HCT116 (cell line): ENCODE results near the gene TIAM2. TPM values are rescaled to one million over a fixed set of nuclear protein-coding genes. Genes with fewer than 3 reads are reported as not detected.

ENCODE experiments used
- ATAC-seq: fragments of 200-7000 bp; cut with Tn5 transposase; 2 replicates; pipeline ENCODE4 v1.9.1; 2020; ENCODE audit warnings: mild to moderate bottlenecking, moderate library complexity
- BruUV-seq: library from RNA; stranded (reverse); fragments of 400-500 nt; replicated peaks from 2 replicates; lab custom pipeline; 2021; lab: Mats Ljungman, UMichigan
- CTCF ChIA-PET: fragments of 300-600 bp; sonication (Branson Sonifier 250); formaldehyde crosslinking; loops from one replicate; lab custom pipeline; 2021; ENCODE audit warnings: antibody characterized with exemption; lab: Charles Lee
- POLR2A ChIA-PET: fragments of 300-600, 350-600 bp; sonication (Branson Sonifier 250); formaldehyde crosslinking; loops from one replicate; lab custom pipeline; 2021; ENCODE audit warnings: antibody characterized with exemption; lab: Charles Lee
- RAD21 ChIA-PET, 2 experiments: fragments of 300-600 bp; sonication (Branson Sonifier 250); formaldehyde crosslinking; loops; one replicate each; lab custom pipeline; 2023; ENCODE audit warnings: low total read pairs in 2 of 2; ENCODE audit not compliant: uncharacterized antibody in 2 of 2, unreplicated experiment in 2 of 2, low non-redundant PET in 1 of 2; lab: Charles Lee
- DNase-seq: peaks from one replicate; pipeline ENCODE4 v3.0.0-alpha.2; 2010; ENCODE audit warnings: low read depth, low spot score
- H2AFZ ChIP-seq: fragments of 200-600 bp; shearing (Covaris generic), sonication (generic); 2 replicates; pipeline ENCODE4 v1.6.1; 2017; ENCODE audit warnings: low read depth, mixed run types, mixed read lengths, antibody characterized with exemption, low read length; ENCODE audit not compliant: poor library complexity, severe bottlenecking
- H3K27ac ChIP-seq: 2 replicates; pipeline ENCODE4 v1.5.1; 2012; ENCODE audit warnings: low read depth, low read length
- H3K27me3 ChIP-seq: fragments of 200-600 bp; sonication (generic); 2 replicates; pipeline ENCODE4 v1.6.1; 2016; ENCODE audit warnings: mixed run types, low read length, mixed read lengths; ENCODE audit not compliant: insufficient read depth
- H3K36me3 ChIP-seq, 2 experiments: fragments of 200-500 bp in 1 of 2; fragments of 200-600 bp in 1 of 2; sonication (Bioruptor generic) in 1 of 2; sonication (generic) in 1 of 2; 2 replicates each; pipeline versions ENCODE4 v1.5.1 to v1.6.1; 2014 to 2016; ENCODE audit warnings: low read length in 2 of 2, inconsistent platforms in 1 of 2, mixed read lengths in 1 of 2, mixed run types in 1 of 2; ENCODE audit not compliant: insufficient read depth in 2 of 2, control insufficient read depth in 1 of 2
- H3K4me1 ChIP-seq, 2 experiments: fragments of 200-600 bp in 1 of 2; sonication (generic) in 1 of 2; 2 replicates each; pipeline versions ENCODE4 v1.5.1 to v1.6.1; 2012 to 2017; ENCODE audit warnings: low read length in 2 of 2, inconsistent platforms in 1 of 2, mild to moderate bottlenecking in 1 of 2, mixed read lengths in 1 of 2, mixed run types in 1 of 2, moderate library complexity in 1 of 2; ENCODE audit not compliant: insufficient read depth in 2 of 2, control insufficient read depth in 1 of 2
- H3K4me2 ChIP-seq: fragments of 200-600 bp; sonication (generic); 2 replicates; pipeline ENCODE4 v1.6.1; 2017; ENCODE audit warnings: mixed run types, low read length, mixed read lengths
- H3K4me3 ChIP-seq, 2 experiments: fragments of 200-600 bp in 1 of 2; sonication (generic) in 1 of 2; replicated peaks in 1 of 2; 2 replicates each; pipeline ENCODE4 v1.5.1; 2011 to 2016; ENCODE audit warnings: low read length in 2 of 2, control low read depth in 1 of 2, low read depth in 1 of 2, mild to moderate bottlenecking in 1 of 2, mixed read lengths in 1 of 2, mixed run types in 1 of 2
- H3K79me2 ChIP-seq: fragments of 200-600 bp; sonication (generic); 2 replicates; pipeline ENCODE4 v1.6.1; 2017; ENCODE audit warnings: mild to moderate bottlenecking, mixed run types, low read length, moderate library complexity, mixed read lengths; ENCODE audit not compliant: insufficient read depth
- H3K9ac ChIP-seq: fragments of 200-600 bp; sonication (generic); 2 replicates; pipeline ENCODE4 v1.6.1; 2016; ENCODE audit warnings: low read length, mixed read lengths
- H3K9me2 ChIP-seq: fragments of 200-600 bp; sonication (generic), shearing (Covaris generic); 2 replicates; pipeline ENCODE4 v1.6.1; 2017; ENCODE audit warnings: mixed run types, mild to moderate bottlenecking, moderate library complexity; ENCODE audit not compliant: insufficient read depth
- H3K9me3 ChIP-seq, 2 experiments: fragments of 200-500 bp in 1 of 2; fragments of 200-600 bp in 1 of 2; sonication (Bioruptor generic) in 1 of 2; sonication (generic) in 1 of 2; 2 replicates each; pipeline ENCODE4 v1.6.1; 2014 to 2017; ENCODE audit warnings: low read length in 2 of 2, mixed read lengths in 2 of 2, inconsistent platforms in 1 of 2, low read depth in 1 of 2, mild to moderate bottlenecking in 1 of 2, mixed run types in 1 of 2, moderate library complexity in 1 of 2; ENCODE audit not compliant: control insufficient read depth in 1 of 2, insufficient read depth in 1 of 2
- H4K20me1 ChIP-seq: fragments of 200-600 bp; sonication (generic), shearing (Covaris generic); 2 replicates; pipeline ENCODE4 v1.6.1; 2017; ENCODE audit warnings: mixed run types, mild to moderate bottlenecking, moderate library complexity; ENCODE audit not compliant: insufficient read depth
- ATF3 ChIP-seq: IDR thresholded peaks from 2 replicates; pipeline ENCODE4 v1.6.1; 2012
- CBX3 ChIP-seq: IDR thresholded peaks from 2 replicates; pipeline ENCODE4 v1.6.1; 2012; ENCODE audit warnings: low read depth
- CEBPB ChIP-seq: IDR thresholded peaks from 2 replicates; pipeline ENCODE4 v1.6.1; 2012; ENCODE audit warnings: low read depth
- CTCF ChIP-seq, 3 experiments: fragments of 200-600 bp in 1 of 3; sonication (generic) in 1 of 3; IDR thresholded peaks in 2 of 3; conservative IDR thresholded peaks in 1 of 3; 2 replicates each; pipeline ENCODE4 v1.5.1; 2012 to 2017; ENCODE audit warnings: low read depth in 2 of 3, low read length in 2 of 3, antibody characterized with exemption in 1 of 3, borderline replicate concordance in 1 of 3, control low read depth in 1 of 3, mild to moderate bottlenecking in 1 of 3, mixed read lengths in 1 of 3, mixed run types in 1 of 3, moderate library complexity in 1 of 3; ENCODE audit not compliant: insufficient read depth in 1 of 3
- ELF1 ChIP-seq: IDR thresholded peaks from 2 replicates; pipeline ENCODE4 v1.6.1; 2012; ENCODE audit warnings: low read depth, borderline replicate concordance
- EZH2 ChIP-seq: fragments of 200-600 bp; sonication (generic); IDR thresholded peaks from 2 replicates; pipeline ENCODE4 v1.6.1; 2017; ENCODE audit warnings: antibody characterized with exemption, mixed run types
- EZH2phosphoT487 ChIP-seq: fragments of 200-600 bp; IDR thresholded peaks from 2 replicates; pipeline ENCODE4 v1.6.1; 2018; ENCODE audit warnings: antibody characterized with exemption, borderline replicate concordance
- FOSL1 ChIP-seq: IDR thresholded peaks from 2 replicates; pipeline ENCODE4 v1.6.1; 2012; ENCODE audit warnings: low read depth
- JUND ChIP-seq: IDR thresholded peaks from 2 replicates; pipeline ENCODE4 v1.6.1; 2012
- MAX ChIP-seq: IDR thresholded peaks from 2 replicates; pipeline ENCODE4 v1.6.1; 2012
- POLR2AphosphoS5 ChIP-seq: IDR thresholded peaks from 2 replicates; pipeline ENCODE4 v1.6.1; 2011; ENCODE audit warnings: mild to moderate bottlenecking, low read depth, low read length, moderate library complexity
- RAD21 ChIP-seq: IDR thresholded peaks from 2 replicates; pipeline ENCODE4 v1.6.1; 2012; ENCODE audit warnings: low read depth, mild to moderate bottlenecking
- REST ChIP-seq: IDR thresholded peaks from 2 replicates; pipeline ENCODE4 v1.6.1; 2012; ENCODE audit warnings: low read depth
- SIN3A ChIP-seq: IDR thresholded peaks from 2 replicates; pipeline ENCODE4 v1.6.1; 2012; ENCODE audit warnings: low read depth
- SRF ChIP-seq: IDR thresholded peaks from 2 replicates; pipeline ENCODE4 v1.6.1; 2012; ENCODE audit warnings: low read depth
- TCF7L2 ChIP-seq: IDR thresholded peaks from 2 replicates; pipeline ENCODE4 v1.7.0; 2011; ENCODE audit warnings: borderline replicate concordance, inconsistent platforms; ENCODE audit not compliant: insufficient read depth, insufficient read length; ENCODE audit errors: extremely low read depth
- YY1 ChIP-seq: IDR thresholded peaks from 2 replicates; pipeline ENCODE4 v1.6.1; 2011; ENCODE audit warnings: low read length, low read depth, moderate library complexity, mild to moderate bottlenecking; ENCODE audit not compliant: insufficient replicate concordance; ENCODE audit errors: extremely low read depth
- ZBTB33 ChIP-seq: IDR thresholded peaks from 2 replicates; pipeline ENCODE4 v1.6.1; 2011; ENCODE audit warnings: mild to moderate bottlenecking, low read length, moderate library complexity; ENCODE audit not compliant: insufficient replicate concordance; ENCODE audit errors: extremely low read depth
- ZFX ChIP-seq: fragments of 450-650 bp; IDR thresholded peaks from 2 replicates; pipeline ENCODE4 v1.6.1; 2017
- intact Hi-C: fragments of 100-400 bp; cut with micrococcal nuclease; formaldehyde crosslinking; loops from 2 replicates; pipeline ENCODE4 v1.10.0; 2022
- total RNA-seq: library from RNA; stranded (reverse); gene quantifications from one replicate; pipeline ENCODE4 v1.2.1, GENCODE V29; 2021; ENCODE audit not compliant: unreplicated experiment

TIAM2 gene
- total RNA-seq, 1 experiment from 2014 or later, result 9.4 TPM

- TF ChIP-seq REST (no peak), ELF1 (no peak)
Measured at GRCh38 chr6:155301867-155302266, 306.8 kb downstream of the TIAM2 start (continued).

GRCh38 chr6:155303361-155303870, 308.3 kb downstream of the TIAM2 start:
- Histone ChIP-seq H3K4me3 (no peak overlapping the region), H3K4me1 (no peaks in the 10 kb centered on the region), H3K4me2 (no peak overlapping the region)
- intact Hi-C loops, result no loop called here
- TF ChIP-seq CTCF (IDR thresholded peaks at IDR 0.05 in 2 of 3, conservative IDR thresholded peaks at IDR 0.05 in 1 of 3; ENCODE audit: borderline replicate concordance in 1 of 3, insufficient read depth in 1 of 3, low read depth in 2 of 3, low read length in 2 of 3) (no peak), POLR2AphosphoS5 (no peak), CBX3 (no peak), EZH2phosphoT487 (no peak), FOSL1 (no peak), TCF7L2 (no peak), YY1 (no peak), EZH2 (no peak), JUND (no peak), ZBTB33 (no peak), RAD21 (no peak), SRF (no peak), CEBPB (no peak), ATF3 (no peak), MAX (no peak), ZFX (no peak), SIN3A (no peak)
- TF ChIP-seq, all 23 proteins: peak for 0
- DNase-seq (no peak), ATAC-seq (no peak)
- RAD21 ChIA-PET, result no interaction called here
- Histone ChIP-seq H3K79me2 (peaks cover 26% of the 10 kb centered on the region), H3K27me3 (no peaks in the 10 kb centered on the region), H2AFZ (no peak overlapping the region), H3K9me2 (no peaks in the 10 kb centered on the region), H3K27ac (no peak overlapping the region), H4K20me1 (0 out of 2 replicates have a peak, but pooled peaks cover 3% of the 10 kb centered on the region), H3K9ac (no peak overlapping the region), H3K36me3 (peaks cover 10 to 28% of the 10 kb centered on the region in 2 experiments), H3K9me3 (no peaks in the 10 kb centered on the region)
- CTCF ChIA-PET, result no interaction called here
- BruUV-seq, result no TSS peak
- POLR2A ChIA-PET, result no interaction called here
